ENCODE measurements around the gene SPNS3.

The SPNS3 gene

GRCh38 chr17:4448197-4448980 lies 14.6 kb downstream of the SPNS3 start:
- Histone ChIP-seq H2BK120ac (ENCODE audit: insufficient read depth, low read length, poor library complexity) (peak overlapping the region; percentile 28), H2AFZ (ENCODE audit: insufficient read depth, low read length, poor library complexity) (no peak overlapping the region), H3K9me3 (ENCODE audit: insufficient read depth, low read depth, low read length) (no peaks in the 10 kb centered on the region), H3K36me3 (ENCODE audit: control insufficient read depth in 1 of 2, insufficient read depth in 2 of 2, low read length in 2 of 2) (no peaks in the 10 kb centered on the region), H3K4me3 (ENCODE audit: low read depth, low read length) (no peak overlapping the region), H3K23ac (ENCODE audit: low read length) (no peak overlapping the region), H3K27ac (ENCODE audit: low read depth, low read length) (no peak overlapping the region), H3K4me2 (ENCODE audit: low read length) (no peak overlapping the region), H3K79me2 (ENCODE audit: control insufficient read depth, insufficient read depth, low read length, poor library complexity) (no peaks in the 10 kb centered on the region), H3K9ac (ENCODE audit: low read length) (no peak overlapping the region), H2AK5ac (ENCODE audit: low read length) (peak overlapping the region; percentile 45), H3K14ac (ENCODE audit: low read length) (peak overlapping the region; percentile 32), H3K4me1 (ENCODE audit: control insufficient read depth in 1 of 2, insufficient read depth in 2 of 2, low read length in 2 of 2) (peaks cover 15 to 16% of the 10 kb centered on the region in 2 experiments), H4K8ac (ENCODE audit: low read depth, low read length) (no peak overlapping the region), H3K79me1 (ENCODE audit: low read length) (peaks cover 14% of the 10 kb centered on the region), H2BK12ac (ENCODE audit: low read length) (peak overlapping the region; percentile 33), H4K91ac (ENCODE audit: low read depth, low read length) (peak overlapping the region; percentile 40), H4K12ac (ENCODE audit: low read depth, low read length) (no peak overlapping the region), H2BK5ac (ENCODE audit: low read depth, low read length, poor library complexity) (no peak overlapping the region), H3K18ac (ENCODE audit: low read length) (no peak overlapping the region), H3K27me3 (ENCODE audit: insufficient read depth, low read length) (no peaks in the 10 kb centered on the region), H3K4ac (ENCODE audit: low read depth, low read length) (peak overlapping the region; percentile 22)
- no CpG with 5 or more reads among the region's 11 CpGs for WGBS (ENCODE audit: extremely low coverage, insufficient coverage, insufficient read length)
- no peak for DNase-seq

GRCh38 chr17:4449736-4450135 lies 16.0 kb downstream of the SPNS3 start:
- Histone ChIP-seq H3K27me3 (ENCODE audit: insufficient read depth, low read length) (no peaks in the 10 kb centered on the region), H3K4me2 (ENCODE audit: low read length) (no peak overlapping the region), H2BK12ac (ENCODE audit: low read length) (peak overlapping the region; percentile 20), H3K9me3 (ENCODE audit: insufficient read depth, low read depth, low read length) (no peaks in the 10 kb centered on the region), H2BK5ac (ENCODE audit: low read depth, low read length, poor library complexity) (no peak overlapping the region), H2BK120ac (ENCODE audit: insufficient read depth, low read length, poor library complexity) (no peak overlapping the region), H3K14ac (ENCODE audit: low read length) (no peak overlapping the region), H3K4me3 (ENCODE audit: low read depth, low read length) (no peak overlapping the region), H3K4ac (ENCODE audit: low read depth, low read length) (no peak overlapping the region), H2AK5ac (ENCODE audit: low read length) (peak overlapping the region; percentile 56), H3K23ac (ENCODE audit: low read length) (no peak overlapping the region), H3K27ac (ENCODE audit: low read depth, low read length) (no peak overlapping the region), H4K8ac (ENCODE audit: low read depth, low read length) (no peak overlapping the region), H2AFZ (ENCODE audit: insufficient read depth, low read length, poor library complexity) (no peak overlapping the region), H3K79me2 (ENCODE audit: control insufficient read depth, insufficient read depth, low read length, poor library complexity) (no peaks in the 10 kb centered on the region), H3K18ac (ENCODE audit: low read length) (no peak overlapping the region), H3K4me1 (ENCODE audit: control insufficient read depth in 1 of 2, insufficient read depth in 2 of 2, low read length in 2 of 2) (peaks cover 15 to 16% of the 10 kb centered on the region in 2 experiments), H3K36me3 (ENCODE audit: control insufficient read depth in 1 of 2, insufficient read depth in 2 of 2, low read length in 2 of 2) (no peaks in the 10 kb centered on the region), H3K79me1 (ENCODE audit: low read length) (peaks cover 14% of the 10 kb centered on the region), H4K91ac (ENCODE audit: low read depth, low read length) (peak overlapping the region; percentile 20), H4K12ac (ENCODE audit: low read depth, low read length) (no peak overlapping the region), H3K9ac (ENCODE audit: low read length) (no peak overlapping the region)
- DNase-seq, result no peak
- WGBS (ENCODE audit: extremely low coverage, insufficient coverage, insufficient read length), result no CpG with 5 or more reads among the region's 11 CpGs

GRCh38 chr17:4450710-4451316 lies 17.1 kb downstream of the SPNS3 start:
- no peak overlapping the region for H3K4me3 ChIP-seq (ENCODE audit: low read depth, low read length)
- no peaks in the 10 kb centered on the region for H3K9me3 ChIP-seq (ENCODE audit: insufficient read depth, low read depth, low read length)
- H3K27me3 ChIP-seq (ENCODE audit: insufficient read depth, low read length), result no peaks in the 10 kb centered on the region
- H2BK12ac ChIP-seq (ENCODE audit: low read length), result no peak overlapping the region
- DNase-seq, result no peak
- H3K79me2 ChIP-seq (ENCODE audit: control insufficient read depth, insufficient read depth, low read length, poor library complexity), result no peaks in the 10 kb centered on the region
- H3K27ac ChIP-seq (ENCODE audit: low read depth, low read length), result no peak overlapping the region
- H2BK5ac ChIP-seq (ENCODE audit: low read depth, low read length, poor library complexity), result no peak overlapping the region
- H4K12ac ChIP-seq (ENCODE audit: low read depth, low read length), result no peak overlapping the region
- no CpG with 5 or more reads among the region's 14 CpGs for WGBS (ENCODE audit: extremely low coverage, insufficient coverage, insufficient read length)
- no peak overlapping the region for H4K8ac ChIP-seq (ENCODE audit: low read depth, low read length)
- no peak overlapping the region for H4K91ac ChIP-seq (ENCODE audit: low read depth, low read length)
- no peak overlapping the region for H3K14ac ChIP-seq (ENCODE audit: low read length)
- H3K79me1 ChIP-seq (ENCODE audit: low read length), result peaks cover 14% of the 10 kb centered on the region
- no peak overlapping the region for H3K9ac ChIP-seq (ENCODE audit: low read length)
- H3K4me2 ChIP-seq (ENCODE audit: low read length), result no peak overlapping the region
- no peak overlapping the region for H3K23ac ChIP-seq (ENCODE audit: low read length)
- peaks cover 15 to 16% of the 10 kb centered on the region in 2 experiments for H3K4me1 ChIP-seq (ENCODE audit: control insufficient read depth in 1 of 2, insufficient read depth in 2 of 2, low read length in 2 of 2)
- no peaks in the 10 kb centered on the region for H3K36me3 ChIP-seq (ENCODE audit: control insufficient read depth in 1 of 2, insufficient read depth in 2 of 2, low read length in 2 of 2)
- no peak overlapping the region for H2AFZ ChIP-seq (ENCODE audit: insufficient read depth, low read length, poor library complexity)
- H2BK120ac ChIP-seq (ENCODE audit: insufficient read depth, low read length, poor library complexity), result no peak overlapping the region
- no peak overlapping the region for H3K4ac ChIP-seq (ENCODE audit: low read depth, low read length)
- H3K18ac ChIP-seq (ENCODE audit: low read length), result no peak overlapping the region
- H2AK5ac ChIP-seq (ENCODE audit: low read length), result no peak overlapping the region

- Histone ChIP-seq H3K4me2 (ENCODE audit: low read length) (no peak overlapping the region), H3K23ac (ENCODE audit: low read length) (no peak overlapping the region)
Observed at GRCh38 chr17:4453812-4454591, 20.3 kb downstream of the SPNS3 start.

More at GRCh38 chr17:4453812-4454591, 20.3 kb downstream of the SPNS3 start:
- Histone ChIP-seq H2AFZ (ENCODE audit: insufficient read depth, low read length, poor library complexity) (no peak overlapping the region), H3K4ac (ENCODE audit: low read depth, low read length) (no peak overlapping the region), H4K8ac (ENCODE audit: low read depth, low read length) (no peak overlapping the region), H3K14ac (ENCODE audit: low read length) (no peak overlapping the region), H2BK120ac (ENCODE audit: insufficient read depth, low read length, poor library complexity) (no peak overlapping the region), H3K4me1 (ENCODE audit: control insufficient read depth in 1 of 2, insufficient read depth in 2 of 2, low read length in 2 of 2) (no peaks in the 10 kb centered on the region), H3K18ac (ENCODE audit: low read length) (no peak overlapping the region), H2BK12ac (ENCODE audit: low read length) (no peak overlapping the region), H3K27me3 (ENCODE audit: insufficient read depth, low read length) (no peaks in the 10 kb centered on the region), H4K91ac (ENCODE audit: low read depth, low read length) (no peak overlapping the region), H3K79me2 (ENCODE audit: control insufficient read depth, insufficient read depth, low read length, poor library complexity) (no peaks in the 10 kb centered on the region), H2BK5ac (ENCODE audit: low read depth, low read length, poor library complexity) (no peak overlapping the region), H3K27ac (ENCODE audit: low read depth, low read length) (no peak overlapping the region), H4K12ac (ENCODE audit: low read depth, low read length) (no peak overlapping the region), H3K36me3 (ENCODE audit: control insufficient read depth in 1 of 2, insufficient read depth in 2 of 2, low read length in 2 of 2) (no peaks in the 10 kb centered on the region), H3K79me1 (ENCODE audit: low read length) (peaks cover 2% of the 10 kb centered on the region), H2AK5ac (ENCODE audit: low read length) (no peak overlapping the region), H3K4me3 (ENCODE audit: low read depth, low read length) (no peak overlapping the region), H3K9ac (ENCODE audit: low read length) (no peak overlapping the region), H3K9me3 (ENCODE audit: insufficient read depth, low read depth, low read length) (no peaks in the 10 kb centered on the region)
- DNase-seq, result no peak
- no CpG with 5 or more reads among the region's 9 CpGs for WGBS (ENCODE audit: extremely low coverage, insufficient coverage, insufficient read length)

Measured in trophoblast cell (in vitro differentiated cells and primary cell).